Ishikawa (cell line): ENCODE results near the gene ARID3B.

Experiments
- CEBPB ChIP-seq: IDR thresholded peaks from 2 replicates; pipeline ENCODE4 v1.6.1; 2012
- CREB1 ChIP-seq: IDR thresholded peaks from 2 replicates; pipeline ENCODE4 v1.6.1; 2012; ENCODE audit warnings: low read depth
- EGR1 ChIP-seq: IDR thresholded peaks from 2 replicates; pipeline ENCODE4 v1.6.1; 2012
- EP300 ChIP-seq: IDR thresholded peaks from 2 replicates; pipeline ENCODE4 v1.6.1; 2012; ENCODE audit warnings: borderline replicate concordance
- FOXM1 ChIP-seq: IDR thresholded peaks from 2 replicates; pipeline ENCODE4 v1.6.1; 2012; ENCODE audit warnings: low read depth, borderline replicate concordance
- MAX ChIP-seq: IDR thresholded peaks from 2 replicates; pipeline ENCODE4 v1.6.1; 2012
- NFIC ChIP-seq: IDR thresholded peaks from 2 replicates; pipeline ENCODE4 v1.6.1; 2012
- RAD21 ChIP-seq: IDR thresholded peaks from 2 replicates; pipeline ENCODE4 v1.6.1; 2012; ENCODE audit warnings: low read depth
- REST ChIP-seq: IDR thresholded peaks from 2 replicates; pipeline ENCODE4 v1.6.1; 2012; ENCODE audit warnings: low read depth, mild to moderate bottlenecking
- TAF1 ChIP-seq: IDR thresholded peaks from 2 replicates; pipeline ENCODE4 v1.6.1; 2012; ENCODE audit warnings: low read depth, mild to moderate bottlenecking
- TCF12 ChIP-seq: IDR thresholded peaks from 2 replicates; pipeline ENCODE4 v1.6.1; 2012; ENCODE audit warnings: low read depth
- TEAD4 ChIP-seq: IDR thresholded peaks from 2 replicates; pipeline ENCODE4 v1.6.1; 2012
- USF1 ChIP-seq: IDR thresholded peaks from 2 replicates; pipeline ENCODE4 v1.6.1; 2012
- YY1 ChIP-seq: IDR thresholded peaks from 2 replicates; pipeline ENCODE4 v1.6.1; 2012; ENCODE audit warnings: low read depth
- ZBTB7A ChIP-seq: IDR thresholded peaks from 2 replicates; pipeline ENCODE4 v1.6.1; 2012; ENCODE audit warnings: low read depth

Gene ARID3B

GRCh38 chr15:74499366-74499765, 41.7 kb upstream of the ARID3B start:
- TF ChIP-seq TCF12 (no peak), EP300 (no peak), TAF1 (no peak), CEBPB (no peak), MAX (no peak), REST (no peak), FOXM1 (no peak), YY1 (no peak), CREB1 (no peak), RAD21 (no peak), ZBTB7A (no peak), TEAD4 (no peak), USF1 (no peak), NFIC (no peak), EGR1 (no peak)

GRCh38 chr15:74500401-74500800, 40.6 kb upstream of the ARID3B start:
- TF ChIP-seq FOXM1 (no peak), RAD21 (no peak), CREB1 (no peak), EP300 (no peak), TAF1 (no peak), EGR1 (no peak), REST (no peak), TCF12 (no peak), YY1 (no peak), MAX (no peak), CEBPB (no peak), USF1 (no peak), ZBTB7A (no peak)

GRCh38 chr15:74502301-74502700, 38.7 kb upstream of the ARID3B start:
- TF ChIP-seq REST: no peak
- no peak for TF ChIP-seq CREB1
- no peak for TF ChIP-seq USF1
- TF ChIP-seq EGR1: no peak
- no peak for TF ChIP-seq ZBTB7A
- no peak for TF ChIP-seq TEAD4
- TF ChIP-seq YY1: no peak
- TF ChIP-seq CEBPB: no peak

- TF ChIP-seq TAF1: no peak
- TF ChIP-seq ZBTB7A: no peak
- no peak for TF ChIP-seq RAD21
- TF ChIP-seq TEAD4: no peak
- no peak for TF ChIP-seq CEBPB
- no peak for TF ChIP-seq TCF12
- TF ChIP-seq MAX: no peak
- no peak for TF ChIP-seq CREB1
- TF ChIP-seq USF1: no peak
- TF ChIP-seq REST: no peak
- no peak for TF ChIP-seq FOXM1
- no peak for TF ChIP-seq EP300
- TF ChIP-seq NFIC: no peak
- no peak for TF ChIP-seq EGR1
Observed at GRCh38 chr15:74504418-74504817, 36.6 kb upstream of the ARID3B start.
